Measurements from ENCODE around the gene C6orf89.
"Not testable (repeated sequence)": the region's sequence is repeated elsewhere in the genome, so short reads cannot be mapped to it uniquely, and the experiment has no call there.

The C6orf89 gene

DNA sequence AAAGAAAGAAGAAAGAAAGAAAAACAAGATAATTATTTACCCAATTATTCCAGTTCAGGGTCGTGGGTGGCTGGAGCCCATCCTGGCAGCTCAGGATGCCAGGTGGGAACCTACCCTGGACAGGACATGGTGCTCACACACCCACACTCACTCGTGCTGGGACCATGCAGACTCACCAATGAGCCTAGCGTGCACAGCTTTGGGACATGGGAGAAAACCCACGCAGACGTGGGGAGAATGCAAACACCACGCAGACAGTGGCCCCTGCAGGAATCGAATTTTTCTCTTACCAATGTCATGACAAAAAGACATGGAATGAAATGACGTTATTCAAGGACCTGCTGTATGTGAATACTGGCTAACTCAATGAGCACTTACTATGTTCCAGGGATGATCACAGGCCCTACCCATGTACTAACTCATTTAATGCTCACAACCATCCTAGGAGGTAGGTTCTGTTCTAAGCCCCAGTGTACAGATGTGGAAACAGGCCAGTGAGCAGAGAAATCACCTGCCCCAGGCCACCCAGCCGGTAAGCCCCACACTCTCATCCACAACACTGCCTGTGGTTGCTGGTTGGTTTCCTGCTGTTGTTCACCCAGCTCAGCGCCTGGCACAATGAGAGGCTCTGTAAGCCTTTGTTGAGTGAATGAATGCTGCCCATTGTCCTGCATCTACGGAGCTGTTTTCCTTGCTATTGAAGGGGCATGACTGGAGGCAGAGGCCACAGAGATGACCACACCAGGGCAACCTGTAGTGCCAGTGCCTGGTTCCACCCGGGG, 62.0 kb downstream of the C6orf89 start:
- no peak for DNase-seq (ENCODE audit: low read depth, low spot score)

GRCh38 chr6:36949076-36949475, 63.3 kb downstream of the C6orf89 start:
- DNase-seq (ENCODE audit: low read depth, low spot score): not testable (repeated sequence)

- no peak for DNase-seq (ENCODE audit: low read depth, low spot score)
These were observed 63.9 kb downstream of the C6orf89 start for GRCh38 chr6:36949636-36950035.

GRCh38 chr6:36953931-36954261, 68.1 kb downstream of the C6orf89 start:
- DNase-seq (ENCODE audit: low read depth, low spot score): no peak

DNA sequence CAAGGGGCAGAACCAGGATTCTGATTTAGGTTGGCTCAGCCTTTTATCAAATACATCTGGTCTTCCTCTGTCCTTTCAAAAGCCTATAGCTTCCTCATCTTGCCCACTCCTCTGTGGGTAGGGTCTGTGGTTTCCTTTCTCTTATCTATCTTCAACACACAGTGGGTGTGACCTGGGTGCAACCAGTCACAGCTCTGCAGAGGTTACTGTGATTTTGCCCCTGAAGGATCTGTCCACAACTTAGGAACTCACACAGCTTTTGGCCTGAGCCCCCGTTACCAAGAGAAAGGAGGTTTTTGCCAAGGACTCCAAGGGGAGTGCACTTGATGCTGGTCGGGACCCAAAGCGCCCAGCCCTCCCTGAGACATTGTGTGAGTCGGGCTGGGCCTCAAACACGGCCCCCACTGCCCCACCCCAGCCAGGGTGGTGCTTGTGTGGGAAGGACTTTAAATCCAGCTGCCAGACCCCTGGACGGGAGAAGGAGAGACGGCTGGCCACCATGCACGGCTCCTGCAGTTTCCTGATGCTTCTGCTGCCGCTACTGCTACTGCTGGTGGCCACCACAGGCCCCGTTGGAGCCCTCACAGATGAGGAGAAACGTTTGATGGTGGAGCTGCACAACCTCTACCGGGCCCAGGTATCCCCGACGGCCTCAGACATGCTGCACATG, 68.6 kb downstream of the C6orf89 start, which contains the start of gene PI16:
PI16 (plus strand) TSS at position 477 of the 670 bp plus-strand sequence; CDS start at position 500, 23 bp downstream.
- no peak for DNase-seq (ENCODE audit: low read depth, low spot score)

- no peak for DNase-seq (ENCODE audit: low read depth, low spot score)
These were observed 69.4 kb downstream of the C6orf89 start for GRCh38 chr6:36955136-36955535.

DNA sequence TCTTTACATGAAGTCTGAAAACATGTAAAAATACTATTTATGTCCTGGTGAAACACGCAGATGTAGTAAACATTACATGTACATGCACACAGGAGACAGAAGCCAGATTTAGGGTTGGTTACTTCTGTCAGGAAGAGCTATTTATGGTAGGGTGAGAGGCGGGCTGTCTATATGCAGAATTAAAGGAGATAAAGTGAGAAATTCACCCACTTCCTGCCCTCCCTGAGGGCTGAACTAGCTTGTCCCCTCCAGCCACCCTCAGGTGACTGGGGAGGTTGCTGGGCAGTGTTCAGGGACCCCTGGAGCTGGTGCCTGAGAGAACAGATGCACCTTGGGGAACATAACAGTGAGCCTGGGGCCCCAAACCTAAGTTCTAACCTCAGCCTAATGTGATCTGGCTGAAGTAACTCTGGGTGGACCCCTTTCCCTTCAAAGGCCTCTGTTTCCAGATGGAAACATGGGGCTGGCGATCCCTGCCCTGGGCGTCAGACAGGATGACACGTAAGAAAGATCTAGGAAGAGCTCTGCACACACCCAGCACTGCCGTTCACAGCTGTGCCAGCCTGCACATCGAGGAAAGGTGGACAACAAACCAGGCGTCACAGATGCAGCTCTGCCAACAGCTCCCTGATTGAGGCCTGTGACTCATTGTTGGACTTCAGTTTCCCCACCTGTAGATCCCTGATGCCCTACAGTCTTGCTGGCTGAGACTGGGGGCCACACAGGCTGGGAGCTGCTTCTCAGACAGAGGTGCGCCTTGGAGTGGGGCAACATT, 70.1 kb downstream of the C6orf89 start:
- no peak for DNase-seq (ENCODE audit: low read depth, low spot score)

GRCh38 chr6:36956446-36956820, 70.7 kb downstream of the C6orf89 start:
- DNase-seq (ENCODE audit: low read depth, low spot score): no peak

GRCh38 chr6:36957773-36958271, 72.1 kb downstream of the C6orf89 start:
- DNase-seq (ENCODE audit: low read depth, low spot score): no peak

- no peak for DNase-seq (ENCODE audit: low read depth, low spot score)
These were observed 73.2 kb downstream of the C6orf89 start for GRCh38 chr6:36958775-36959554.

DNA sequence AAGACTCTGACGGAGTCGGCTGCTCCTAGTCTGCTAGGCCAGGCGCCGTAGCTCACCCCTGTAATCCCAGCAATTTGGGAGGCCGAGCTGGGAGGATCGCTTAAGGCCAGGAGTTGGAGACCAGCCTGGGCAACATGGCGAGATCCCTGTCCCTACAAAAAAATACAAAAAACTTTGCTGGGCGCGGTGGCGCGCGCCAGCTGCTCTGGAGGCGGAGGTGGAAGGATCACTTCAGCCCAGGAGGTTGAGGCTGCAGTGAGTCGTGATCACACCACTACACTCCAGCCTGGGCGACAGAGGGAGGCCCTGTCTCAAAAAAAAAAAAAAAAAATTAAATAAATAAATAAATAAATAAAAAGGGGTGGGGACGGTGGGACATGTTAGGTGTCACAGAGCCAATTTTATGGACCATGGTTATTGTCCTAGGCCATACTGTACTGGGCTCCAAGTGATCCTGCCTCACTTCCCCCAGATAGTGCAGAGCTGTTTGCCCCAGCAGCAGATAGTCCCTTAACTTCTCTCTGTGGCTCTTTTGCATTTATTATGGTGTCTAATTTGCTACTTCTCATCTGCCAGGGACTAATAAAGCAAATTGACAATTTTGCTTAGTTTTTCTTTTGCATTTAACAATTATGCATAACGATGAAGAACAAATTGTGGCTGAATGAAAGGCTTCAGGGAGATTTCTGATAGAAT, 74.0 kb downstream of the C6orf89 start:
- no peak for DNase-seq (ENCODE audit: low read depth, low spot score)

GRCh38 chr6:36961441-36962435, 76.0 kb downstream of the C6orf89 start:
- DNase-seq (ENCODE audit: low read depth, low spot score): no peak

DNA sequence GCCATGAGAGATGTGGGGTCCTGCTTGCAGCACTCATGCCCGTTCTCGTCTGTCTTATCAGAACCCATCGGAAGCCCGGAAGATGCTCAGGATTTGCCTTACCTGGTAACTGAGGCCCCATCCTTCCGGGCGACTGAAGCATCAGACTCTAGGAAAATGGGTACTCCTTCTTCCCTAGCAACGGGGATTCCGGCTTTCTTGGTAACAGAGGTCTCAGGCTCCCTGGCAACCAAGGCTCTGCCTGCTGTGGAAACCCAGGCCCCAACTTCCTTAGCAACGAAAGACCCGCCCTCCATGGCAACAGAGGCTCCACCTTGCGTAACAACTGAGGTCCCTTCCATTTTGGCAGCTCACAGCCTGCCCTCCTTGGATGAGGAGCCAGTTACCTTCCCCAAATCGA, 77.1 kb downstream of the C6orf89 start:
- DNase-seq (ENCODE audit: low read depth, low spot score): peak; percentile 17

DNA sequence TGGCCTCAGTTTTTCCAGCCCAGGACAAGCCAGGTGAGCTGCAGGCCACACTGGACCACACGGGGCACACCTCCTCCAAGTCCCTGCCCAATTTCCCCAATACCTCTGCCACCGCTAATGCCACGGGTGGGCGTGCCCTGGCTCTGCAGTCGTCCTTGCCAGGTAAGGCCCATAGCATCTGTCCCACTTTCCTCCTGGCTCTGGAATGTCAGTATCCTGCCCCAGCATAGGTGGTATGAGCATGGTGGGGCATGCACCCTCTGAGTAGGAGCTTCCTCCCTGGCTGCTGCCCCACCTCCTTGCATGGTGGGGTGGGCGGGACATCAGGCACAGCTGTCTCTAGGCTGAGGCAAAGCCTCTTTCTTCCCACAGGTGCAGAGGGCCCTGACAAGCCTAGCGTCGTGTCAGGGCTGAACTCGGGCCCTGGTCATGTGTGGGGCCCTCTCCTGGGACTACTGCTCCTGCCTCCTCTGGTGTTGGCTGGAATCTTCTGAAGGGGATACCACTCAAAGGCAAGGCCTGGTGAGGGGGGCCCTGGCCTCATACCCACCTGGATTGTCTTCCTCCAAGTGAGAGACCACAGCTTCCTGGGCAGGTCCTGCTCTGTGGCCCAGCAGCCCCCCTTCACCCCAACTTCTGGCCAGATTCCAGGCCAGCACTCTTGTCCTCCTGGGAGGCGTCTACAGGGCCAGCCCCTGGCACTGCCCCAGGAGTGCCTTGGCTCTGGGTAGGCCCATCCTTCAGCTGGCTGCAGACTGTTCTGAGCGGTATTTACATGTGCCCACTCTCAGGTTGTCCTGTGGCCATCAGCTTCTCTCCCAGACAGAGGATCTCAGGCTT, 77.9 kb downstream of the C6orf89 start:
- DNase-seq (ENCODE audit: low read depth, low spot score): no peak

- DNase-seq (ENCODE audit: low read depth, low spot score): no peak
These were observed 78.6 kb downstream of the C6orf89 start for GRCh38 chr6:36964349-36964748.

DNA sequence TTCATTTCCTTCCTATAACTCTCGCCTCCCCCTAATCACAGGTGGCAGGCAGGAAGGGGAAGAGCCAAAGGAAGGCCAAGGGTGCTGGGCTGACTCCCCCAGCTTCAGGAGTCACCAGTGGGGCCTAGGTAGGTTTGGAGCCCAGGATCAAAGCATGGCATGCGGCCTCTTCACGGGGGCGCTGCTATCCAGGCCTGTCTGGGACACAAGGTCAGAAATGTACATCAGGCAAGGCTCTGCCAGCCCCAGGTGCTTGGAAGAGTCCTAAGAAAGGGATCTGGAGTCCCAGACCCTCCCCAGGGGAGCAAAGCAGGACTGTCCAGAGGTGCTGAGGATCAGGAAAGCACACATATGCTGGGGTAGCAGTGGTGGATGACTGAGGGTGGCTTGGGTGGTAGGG, 79.2 kb downstream of the C6orf89 start:
- no peak for DNase-seq (ENCODE audit: low read depth, low spot score)

GRCh38 chr6:36967301-36967700, 81.5 kb downstream of the C6orf89 start:
- DNase-seq (ENCODE audit: low read depth, low spot score): no peak

- DNase-seq (ENCODE audit: low read depth, low spot score): no peak
These were observed 82.0 kb downstream of the C6orf89 start for GRCh38 chr6:36967757-36968156.

Measured in activated naive CD8-positive, alpha-beta T cell treated with anti-CD3 and anti-CD28 coated beads, Interleukin-2, amount 50 U/mL, for 16 hours (primary cell).